Posterior vena cava (tissue), 2 donors: ENCODE results near the gene PSORS1C1. TPM values are rescaled to one million over a fixed set of nuclear protein-coding genes. Genes with fewer than 3 reads are reported as not detected.
"Not testable (repeated sequence)": the region's sequence is repeated elsewhere in the genome, so short reads cannot be mapped to it uniquely, and the experiment has no call there.

Source experiments
- DNase-seq: peaks from one replicate; pipeline ENCODE4 v3.0.0-alpha.2; 2020; ENCODE audit warnings: low spot score
- intact Hi-C, 2 donors: fragments of 100-400 bp; cut with DNase I; formaldehyde crosslinking; loops; one replicate each; pipeline versions ENCODE4 v1.14.1 to v1.14.2; 2022 to 2023
- total RNA-seq, 2 donors: library from RNA; stranded (reverse); fragmentation: NEBNext Ultra II Directional; extraction: Animal tissue kit (Norgen Biotek cat#: 25700); gene quantifications; one replicate each; pipeline ENCODE4 v1.2.1, GENCODE V29; 2021
- donor health status: DM: yes; HTN: yes; CAD: no.
- donor health status: DM: yes; HTN: yes; CAD: no.

PSORS1C1 gene
- total RNA-seq, 2 donors from 2014 or later, result 1.9 to 2.1 TPM

DNA sequence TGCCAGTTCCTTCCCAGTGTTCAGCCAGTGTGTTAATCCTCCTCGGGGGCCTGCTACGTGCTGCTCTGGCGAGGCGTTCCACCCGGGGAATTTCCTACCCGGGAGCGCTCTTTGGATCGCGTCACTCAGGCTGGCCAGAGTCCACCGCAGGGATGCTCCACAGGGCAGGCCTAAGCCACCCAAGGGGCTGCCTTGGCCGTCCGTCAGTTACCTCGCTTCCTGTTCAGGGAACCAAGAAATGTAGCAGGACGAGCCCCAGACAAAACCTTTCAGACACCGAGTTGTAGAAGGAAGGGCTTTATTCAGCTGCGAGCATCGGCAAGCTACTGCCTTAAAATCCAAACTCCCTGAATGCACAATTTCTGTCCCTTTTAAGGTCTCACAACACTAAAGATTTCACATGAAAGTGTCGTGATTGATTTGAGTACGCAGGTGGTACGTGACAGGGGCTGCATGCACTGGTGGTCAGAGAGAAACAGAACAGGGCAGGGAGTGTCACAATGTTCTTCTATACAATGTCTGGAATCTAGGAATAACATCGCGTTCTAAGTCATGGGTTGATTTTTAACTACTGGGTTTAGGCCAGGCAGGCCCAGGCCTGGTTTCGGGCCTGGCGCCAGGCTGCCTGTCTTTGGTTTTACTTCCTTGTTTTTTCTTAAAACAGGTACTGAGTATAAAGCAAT, 71.6 kb downstream of the PSORS1C1 start:
- DNase-seq, result peak; percentile 85
- intact Hi-C loops, result no loop called here

GRCh38 chr6:31187780-31188194, 73.2 kb downstream of the PSORS1C1 start:
- no peak for DNase-seq
- intact Hi-C loops, result no loop called here

DNA sequence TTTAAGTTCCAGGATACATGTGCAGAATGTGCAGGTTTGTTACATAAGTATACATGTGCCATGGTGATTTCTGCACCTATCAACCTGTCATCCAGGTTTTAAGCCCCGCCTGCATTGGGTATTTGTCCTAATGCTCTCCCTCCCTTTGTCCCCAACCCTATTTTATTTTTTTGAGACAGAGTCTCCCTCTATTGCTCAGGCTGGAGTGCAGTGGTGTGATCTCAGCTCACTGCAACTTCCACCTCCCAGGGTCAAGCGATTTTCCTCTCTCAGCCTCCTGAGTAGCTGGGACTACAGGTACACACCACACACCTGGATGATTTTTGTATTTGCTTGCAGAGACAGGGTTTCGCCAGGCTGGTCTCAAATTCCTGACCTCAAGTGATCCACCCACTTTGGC, 74.6 kb downstream of the PSORS1C1 start:
- DNase-seq, intact Hi-C loops: not testable (repeated sequence)

Other genes starting within 250 kb of the PSORS1C1 start
- gene DDR1, start 230.3 kb upstream of the PSORS1C1 start, total RNA-seq, result 10 to 100 TPM; 25.2 to 26.0 TPM
- 10 to 100 TPM; 27.2 to 37.8 TPM for gene GTF2H4, start 206.6 kb upstream of the PSORS1C1 start, total RNA-seq
- gene VARS2, start 200.6 kb upstream of the PSORS1C1 start, total RNA-seq, result 10 to 100 TPM; 13.8 to 17.8 TPM
- under 1 TPM in 1 of 2 donors, not detected in 1; 0.29 TPM for gene SFTA2, start 182.6 kb upstream of the PSORS1C1 start, total RNA-seq
- gene MUCL3, start 173.8 kb upstream of the PSORS1C1 start, total RNA-seq, result not detected
- not detected for gene MUC21, start 131.1 kb upstream of the PSORS1C1 start, total RNA-seq
- not detected for gene MUC22, start 104.3 kb upstream of the PSORS1C1 start, total RNA-seq
- not detected for gene C6orf15, start 2.2 kb upstream of the PSORS1C1 start, total RNA-seq
- not detected for gene CDSN, start 5.6 kb downstream of the PSORS1C1 start, total RNA-seq
- gene PSORS1C2, start 24.3 kb downstream of the PSORS1C1 start, total RNA-seq, result not detected
- gene CCHCR1, start 43.0 kb downstream of the PSORS1C1 start, total RNA-seq, result 10 to 100 TPM in 1 of 2 donors, 1 to 10 TPM in 1; 9.6 to 13.4 TPM
- 1 to 10 TPM; 3.0 to 4.8 TPM for gene TCF19, start 43.8 kb downstream of the PSORS1C1 start, total RNA-seq
- not detected for gene POU5F1, start 55.9 kb downstream of the PSORS1C1 start, total RNA-seq
- gene HLA-C, start 157.3 kb downstream of the PSORS1C1 start, total RNA-seq, result 100 to 1,000 TPM; 410 to 411 TPM
- 100 to 1,000 TPM; 525 to 620 TPM for gene HLA-B, start 242.4 kb downstream of the PSORS1C1 start, total RNA-seq